ENCODE measurements around the gene PCDH12.

The PCDH12 gene

GRCh38 chr5:141966275-141966962 is 8.4 kb upstream of the PCDH12 start:
- no peak for DNase-seq (ENCODE audit: low read depth, low spot score)

GRCh38 chr5:141965071-141965470 is 7.1 kb upstream of the PCDH12 start:
- DNase-seq (ENCODE audit: low read depth, low spot score) = no peak

GRCh38 chr5:141963701-141964100 is 5.7 kb upstream of the PCDH12 start:
- DNase-seq (ENCODE audit: low read depth, low spot score) = no peak

GRCh38 chr5:141961466-141961865 is 3.5 kb upstream of the PCDH12 start:
- no peak for DNase-seq (ENCODE audit: low read depth, low spot score)

GRCh38 chr5:141960449-141961323 is 2.7 kb upstream of the PCDH12 start:
- peak; percentile 79 for DNase-seq (ENCODE audit: low read depth, low spot score)

GRCh38 chr5:141960018-141960417 is 2.0 kb upstream of the PCDH12 start:
- DNase-seq (ENCODE audit: low read depth, low spot score) = no peak

GRCh38 chr5:141958546-141959172 is 657 bp upstream of the PCDH12 start:
- no peak for DNase-seq (ENCODE audit: low read depth, low spot score)

- no peak for DNase-seq (ENCODE audit: low read depth, low spot score)
Measured at GRCh38 chr5:141957367-141957996, 520 bp downstream of the PCDH12 start.

- no peak for DNase-seq (ENCODE audit: low read depth, low spot score)
Measured at GRCh38 chr5:141954194-141954593, 3.8 kb downstream of the PCDH12 start.

GRCh38 chr5:141952020-141952419 is 6.0 kb downstream of the PCDH12 start:
- DNase-seq (ENCODE audit: low read depth, low spot score) = no peak

GRCh38 chr5:141951332-141951781 is 6.6 kb downstream of the PCDH12 start:
- DNase-seq (ENCODE audit: low read depth, low spot score) = no peak

GRCh38 chr5:141950207-141951005 is 7.6 kb downstream of the PCDH12 start:
- no peak for DNase-seq (ENCODE audit: low read depth, low spot score)

- no peak for DNase-seq (ENCODE audit: low read depth, low spot score)
Measured at GRCh38 chr5:141949511-141949910, 8.5 kb downstream of the PCDH12 start.

- DNase-seq (ENCODE audit: low read depth, low spot score) = no peak
Measured at GRCh38 chr5:141948812-141949211, 9.2 kb downstream of the PCDH12 start.

GRCh38 chr5:141947316-141947715 is 10.7 kb downstream of the PCDH12 start:
- no peak for DNase-seq (ENCODE audit: low read depth, low spot score)

GRCh38 chr5:141945511-141946051 is 12.4 kb downstream of the PCDH12 start:
- DNase-seq (ENCODE audit: low read depth, low spot score) = no peak

- no peak for DNase-seq (ENCODE audit: low read depth, low spot score)
Measured at GRCh38 chr5:141944076-141944475, 13.9 kb downstream of the PCDH12 start.

GRCh38 chr5:141942185-141942857 is 15.7 kb downstream of the PCDH12 start:
- no peak for DNase-seq (ENCODE audit: low read depth, low spot score)

- DNase-seq (ENCODE audit: low read depth, low spot score) = no peak
Measured at GRCh38 chr5:141941779-141942178, 16.2 kb downstream of the PCDH12 start.

- DNase-seq (ENCODE audit: low read depth, low spot score) = no peak
Measured at GRCh38 chr5:141941307-141941706, 16.7 kb downstream of the PCDH12 start.

Data from activated naive CD8-positive, alpha-beta T cell treated with anti-CD3 and anti-CD28 coated beads, Interleukin-2, amount 50 U/mL, for 16 hours (primary cell).